ENCODE measurements around the gene MB.

MB gene

DNA sequence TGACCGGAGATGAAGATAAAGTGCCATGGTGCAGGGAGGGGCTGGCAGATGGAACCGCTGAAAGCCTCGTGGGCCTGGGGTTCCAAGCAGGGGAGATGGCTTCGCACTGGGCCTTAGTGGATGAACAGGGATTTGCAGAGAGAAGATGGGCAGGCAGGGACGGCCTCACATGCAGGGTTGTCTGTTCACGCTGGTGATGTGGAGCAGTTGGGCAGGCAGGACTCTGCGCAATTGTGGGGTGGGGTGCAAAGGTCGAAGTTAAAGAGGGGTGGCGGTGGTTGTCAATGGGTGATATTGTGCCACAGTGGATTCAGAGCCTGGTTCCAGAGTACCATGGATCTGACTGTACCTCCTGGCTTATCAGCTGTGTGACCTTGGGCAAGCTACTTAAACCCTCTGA lies 7.9 kb downstream of the MB start:
- H3K27ac ChIP-seq: no peak overlapping the region
- TF ChIP-seq, protein P1, sequence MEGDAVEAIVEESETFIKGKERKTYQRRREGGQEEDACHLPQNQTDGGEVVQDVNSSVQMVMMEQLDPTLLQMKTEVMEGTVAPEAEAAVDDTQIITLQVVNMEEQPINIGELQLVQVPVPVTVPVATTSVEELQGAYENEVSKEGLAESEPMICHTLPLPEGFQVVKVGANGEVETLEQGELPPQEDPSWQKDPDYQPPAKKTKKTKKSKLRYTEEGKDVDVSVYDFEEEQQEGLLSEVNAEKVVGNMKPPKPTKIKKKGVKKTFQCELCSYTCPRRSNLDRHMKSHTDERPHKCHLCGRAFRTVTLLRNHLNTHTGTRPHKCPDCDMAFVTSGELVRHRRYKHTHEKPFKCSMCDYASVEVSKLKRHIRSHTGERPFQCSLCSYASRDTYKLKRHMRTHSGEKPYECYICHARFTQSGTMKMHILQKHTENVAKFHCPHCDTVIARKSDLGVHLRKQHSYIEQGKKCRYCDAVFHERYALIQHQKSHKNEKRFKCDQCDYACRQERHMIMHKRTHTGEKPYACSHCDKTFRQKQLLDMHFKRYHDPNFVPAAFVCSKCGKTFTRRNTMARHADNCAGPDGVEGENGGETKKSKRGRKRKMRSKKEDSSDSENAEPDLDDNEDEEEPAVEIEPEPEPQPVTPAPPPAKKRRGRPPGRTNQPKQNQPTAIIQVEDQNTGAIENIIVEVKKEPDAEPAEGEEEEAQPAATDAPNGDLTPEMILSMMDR (IDR thresholded peaks at IDR 0.05): no peak
- TF ChIP-seq ZFX (IDR thresholded peaks at IDR 0.05; ENCODE audit: borderline replicate concordance): no peak

DNA sequence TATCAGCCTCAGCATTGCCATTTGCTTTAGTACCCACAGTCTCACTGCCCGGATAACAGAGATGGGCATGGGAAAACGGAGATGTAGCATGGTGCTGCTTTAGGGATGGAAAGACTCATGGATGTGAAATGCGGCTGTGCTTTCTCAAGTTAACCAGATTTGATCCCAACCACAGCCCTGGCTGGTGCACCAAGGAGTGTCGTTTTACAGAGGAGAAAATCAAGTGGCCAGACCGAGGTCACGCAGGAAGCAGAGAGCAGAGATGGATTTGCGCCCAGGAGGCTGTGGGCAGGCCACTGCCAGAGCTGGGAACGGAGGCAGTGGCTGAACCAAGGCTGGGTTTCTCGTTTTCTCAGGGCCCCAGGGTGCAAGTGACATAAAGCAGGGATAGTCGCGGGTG lies 9.0 kb downstream of the MB start:
- TF ChIP-seq ZFX (IDR thresholded peaks at IDR 0.05; ENCODE audit: borderline replicate concordance): no peak
- TF ChIP-seq, protein P1 (IDR thresholded peaks at IDR 0.05): no peak

DNA sequence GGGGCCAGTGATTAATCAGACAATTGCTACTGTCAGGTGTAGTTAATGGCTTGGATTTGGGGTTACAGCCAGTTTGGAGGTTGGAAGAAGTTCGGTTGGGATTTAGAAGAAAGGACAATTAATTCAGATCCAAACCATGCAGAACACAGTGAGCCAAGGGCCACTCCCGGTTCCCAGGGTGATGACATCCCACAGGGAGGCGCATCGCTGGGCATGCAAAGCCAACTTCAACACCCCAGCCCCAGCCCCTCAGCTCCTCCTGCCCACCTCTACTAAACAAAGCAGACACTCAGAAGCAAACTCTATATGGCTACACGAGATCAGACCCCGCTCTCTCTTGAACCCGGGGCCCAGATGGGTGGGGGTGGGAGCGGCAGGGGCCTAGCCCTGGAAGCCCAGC lies 10.2 kb downstream of the MB start:
- TF ChIP-seq, protein P1 (IDR thresholded peaks at IDR 0.05): no peak
- no peak for TF ChIP-seq ZFX (IDR thresholded peaks at IDR 0.05; ENCODE audit: borderline replicate concordance)
- H3K27ac ChIP-seq: no peak overlapping the region

More for the DNA sequence above, 9.0 kb downstream of the MB start:
- H3K27ac ChIP-seq: no peak overlapping the region

DNA sequence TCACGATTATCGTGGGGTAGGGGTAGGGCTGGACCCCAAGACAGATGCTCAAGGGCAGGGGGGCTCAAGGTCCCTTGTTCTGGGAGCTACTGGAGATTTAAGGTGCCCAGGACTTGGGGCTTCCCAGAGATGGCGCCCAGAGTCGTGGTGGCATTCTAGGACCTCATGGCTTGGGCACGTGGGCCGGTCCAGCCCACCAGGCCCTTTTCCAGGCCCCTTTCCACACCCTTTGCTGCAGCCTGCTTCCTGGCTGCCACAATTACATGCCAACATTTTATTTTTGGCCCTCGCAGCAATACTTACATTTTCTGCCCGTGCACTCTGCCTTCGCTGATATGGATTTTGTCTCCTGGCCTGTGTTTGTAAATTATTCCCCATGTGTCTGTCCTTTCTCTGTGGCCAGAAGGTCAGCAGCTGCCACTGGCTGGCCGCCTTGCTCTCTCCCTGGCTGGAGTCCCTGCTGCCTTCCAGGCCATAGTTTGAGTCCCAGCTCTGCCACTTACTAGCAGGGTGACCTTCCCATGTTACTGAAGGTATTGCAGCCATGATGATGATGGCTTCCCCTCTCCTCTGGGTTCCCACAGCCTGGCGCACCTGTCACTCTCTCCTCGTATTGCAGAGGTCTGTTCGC lies 11.2 kb downstream of the MB start:
- TF ChIP-seq, protein P1 (IDR thresholded peaks at IDR 0.05): no peak
- TF ChIP-seq ZFX (IDR thresholded peaks at IDR 0.05; ENCODE audit: borderline replicate concordance): no peak
- no peak overlapping the region for H3K27ac ChIP-seq

DNA sequence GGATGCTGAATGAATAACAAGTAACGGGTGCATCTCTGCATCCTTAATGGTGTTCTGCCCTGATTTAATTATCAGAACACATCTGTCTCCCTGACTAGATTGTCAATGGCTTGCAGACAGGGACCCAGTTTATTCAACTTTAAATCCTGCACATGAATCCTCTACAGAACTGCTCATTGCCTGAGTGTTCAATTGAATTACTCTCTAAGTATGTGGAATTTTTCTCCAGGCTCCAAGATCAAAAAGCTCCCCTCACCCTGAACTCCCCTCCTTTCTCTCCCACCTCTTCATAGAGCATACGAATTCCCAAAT lies 11.8 kb downstream of the MB start:
- no peak overlapping the region for H3K27ac ChIP-seq
- TF ChIP-seq, protein P1 (IDR thresholded peaks at IDR 0.05): no peak
- TF ChIP-seq ZFX (IDR thresholded peaks at IDR 0.05; ENCODE audit: borderline replicate concordance): no peak

DNA sequence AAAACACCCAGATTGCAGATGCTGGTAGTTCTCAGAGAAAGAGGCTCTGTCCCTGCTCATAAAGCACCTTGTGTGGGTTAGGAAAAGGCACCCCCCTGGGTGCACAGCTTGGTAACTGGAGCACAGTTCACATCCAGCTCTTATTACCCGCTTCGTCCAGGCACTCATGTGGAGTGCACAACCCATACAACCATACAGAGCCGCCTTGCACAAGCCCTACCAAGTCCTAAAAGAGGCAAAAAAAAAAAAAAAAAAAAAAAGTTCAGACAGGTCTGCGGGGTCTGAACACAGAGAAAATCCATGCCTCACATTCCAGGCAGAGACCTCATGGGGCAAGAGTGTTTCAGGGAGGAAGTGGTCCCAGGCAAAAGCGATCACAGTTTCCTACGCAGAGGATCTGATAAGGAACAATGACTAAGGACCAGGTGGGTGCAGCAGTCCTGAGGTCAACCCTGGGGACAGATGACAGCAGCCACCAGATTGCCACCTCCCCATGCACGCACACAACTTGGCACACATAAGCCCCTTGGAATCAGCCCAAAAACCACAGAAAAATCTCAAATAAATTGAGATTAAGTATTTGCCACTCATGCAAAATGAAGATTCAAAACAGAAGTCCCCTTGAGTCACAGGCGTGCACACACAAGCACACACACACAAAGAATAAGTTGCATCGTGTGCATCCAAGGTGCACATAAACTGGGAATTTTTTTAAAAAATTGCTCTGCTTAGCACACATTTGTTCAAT lies 12.3 kb downstream of the MB start:
- no peak overlapping the region for H3K27ac ChIP-seq
- no peak for TF ChIP-seq ZFX (IDR thresholded peaks at IDR 0.05; ENCODE audit: borderline replicate concordance)
- TF ChIP-seq, protein P1 (IDR thresholded peaks at IDR 0.05): no peak
